PC-9 (cell line): ENCODE results near the gene ELMO1.

Experiments used
- EZH2 ChIP-seq: fragments of 200-600 bp; sonication (generic); IDR thresholded peaks from 2 replicates; pipeline ENCODE4 v1.8.0; 2017; ENCODE audit warnings: antibody characterized with exemption, low read depth
- TF ChIP-seq, protein P1 (sequence below): fragments of 200-600 bp; sonication (generic); conservative IDR thresholded peaks from 2 replicates; pipeline ENCODE4 v1.6.1; 2017; ENCODE audit warnings: mixed run types, antibody characterized with exemption, mild to moderate bottlenecking, moderate library complexity

DNA sequence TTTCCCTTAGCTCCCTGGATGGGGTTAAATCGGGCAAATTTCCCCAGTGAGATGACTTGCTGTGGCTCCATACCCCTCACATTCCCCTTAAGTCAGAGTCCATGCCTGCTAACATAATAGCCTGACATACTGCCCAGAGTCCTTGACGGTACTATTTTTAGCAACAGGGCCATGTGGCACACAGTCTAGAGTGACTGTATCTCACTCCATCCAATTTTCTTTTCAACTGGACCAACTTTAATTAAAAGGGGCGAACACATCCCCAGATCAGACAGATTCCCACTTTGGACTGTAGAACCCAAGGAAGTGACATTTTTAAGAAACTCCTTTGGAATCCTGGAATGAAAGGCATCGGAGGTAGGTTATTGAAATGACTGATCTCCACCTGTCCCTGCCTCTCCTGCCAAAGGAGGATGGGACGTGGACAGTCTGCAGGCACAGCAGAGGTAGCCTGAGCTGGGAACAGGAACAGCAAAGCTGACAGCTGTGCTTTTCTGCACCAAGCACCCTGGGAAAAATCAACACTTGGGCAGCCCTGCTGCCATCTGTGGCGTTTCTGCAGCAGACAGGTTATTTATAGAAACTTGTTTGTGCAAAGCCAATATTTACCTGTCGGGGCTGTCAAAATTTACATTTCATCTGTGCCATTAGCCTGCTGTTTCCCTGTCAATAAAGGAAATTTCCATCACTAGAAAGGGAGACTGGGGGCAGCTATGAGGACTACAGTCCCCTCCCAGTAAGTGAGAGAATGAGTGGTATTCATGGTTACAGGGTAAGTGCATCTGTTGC lies 502.9 kb downstream of the ELMO1 start:
- TF ChIP-seq, protein P1, sequence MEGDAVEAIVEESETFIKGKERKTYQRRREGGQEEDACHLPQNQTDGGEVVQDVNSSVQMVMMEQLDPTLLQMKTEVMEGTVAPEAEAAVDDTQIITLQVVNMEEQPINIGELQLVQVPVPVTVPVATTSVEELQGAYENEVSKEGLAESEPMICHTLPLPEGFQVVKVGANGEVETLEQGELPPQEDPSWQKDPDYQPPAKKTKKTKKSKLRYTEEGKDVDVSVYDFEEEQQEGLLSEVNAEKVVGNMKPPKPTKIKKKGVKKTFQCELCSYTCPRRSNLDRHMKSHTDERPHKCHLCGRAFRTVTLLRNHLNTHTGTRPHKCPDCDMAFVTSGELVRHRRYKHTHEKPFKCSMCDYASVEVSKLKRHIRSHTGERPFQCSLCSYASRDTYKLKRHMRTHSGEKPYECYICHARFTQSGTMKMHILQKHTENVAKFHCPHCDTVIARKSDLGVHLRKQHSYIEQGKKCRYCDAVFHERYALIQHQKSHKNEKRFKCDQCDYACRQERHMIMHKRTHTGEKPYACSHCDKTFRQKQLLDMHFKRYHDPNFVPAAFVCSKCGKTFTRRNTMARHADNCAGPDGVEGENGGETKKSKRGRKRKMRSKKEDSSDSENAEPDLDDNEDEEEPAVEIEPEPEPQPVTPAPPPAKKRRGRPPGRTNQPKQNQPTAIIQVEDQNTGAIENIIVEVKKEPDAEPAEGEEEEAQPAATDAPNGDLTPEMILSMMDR = no peak
- TF ChIP-seq EZH2 = no peak
